Mononuclear cell (primary cell): ENCODE measurements around the gene IGFBPL1. TPM values are rescaled to one million over a fixed set of nuclear protein-coding genes. Genes with fewer than 3 reads are reported as not detected.
"Not testable (repeated sequence)": the region's sequence is repeated elsewhere in the genome, so short reads cannot be mapped to it uniquely, and the experiment has no call there.

Source experiments
- H3K27me3 ChIP-seq: 2 replicates; pipeline ENCODE4 v1.6.0; 2011; ENCODE audit warnings: low read length, control low read depth; ENCODE audit not compliant: insufficient read depth
- H3K4me1 ChIP-seq: 2 replicates; pipeline ENCODE4 v1.5.1; 2011; ENCODE audit warnings: mild to moderate bottlenecking, low read length, control low read depth; ENCODE audit not compliant: insufficient read depth
- H3K4me3 ChIP-seq: 2 replicates; pipeline ENCODE4 v1.5.1; 2011; ENCODE audit warnings: mild to moderate bottlenecking, low read length, moderate library complexity
- H3K9me3 ChIP-seq: 2 replicates; pipeline ENCODE4 v1.5.1; 2011; ENCODE audit warnings: low read depth, mild to moderate bottlenecking, control low read depth, low read length
- total RNA-seq: library from RNA; depleted of rRNA; stranded (reverse); fragments of >200 nt; gene quantifications from one replicate; pipeline ENCODE4 v1.2.3, GENCODE V29; 2012

The IGFBPL1 gene
- not detected for total RNA-seq

GRCh38 chr9:38423973-38424843, at the start of gene IGFBPL1:
Gene IGFBPL1 (minus strand): TSS chr9:38424454. CDS start chr9:38424424, 30 bp downstream.
- Histone ChIP-seq H3K4me1 (no peaks in the 10 kb centered on the region), H3K27me3 (peaks cover 40% of the 10 kb centered on the region), H3K9me3 (no peaks in the 10 kb centered on the region), H3K4me3 (no peak within 1 kb of the TSS)

GRCh38 chr9:38472583-38473249, 48.5 kb upstream of the IGFBPL1 start:
- H3K4me1 ChIP-seq, H3K9me3 ChIP-seq, H3K27me3 ChIP-seq, H3K4me3 ChIP-seq: not testable (repeated sequence)

- Histone ChIP-seq H3K4me3 (no peak overlapping the region), H3K27me3 (no peaks in the 10 kb centered on the region), H3K4me1 (no peaks in the 10 kb centered on the region), H3K9me3 (no peaks in the 10 kb centered on the region)
These were observed 43.1 kb upstream of the IGFBPL1 start for GRCh38 chr9:38467404-38467803.

- Histone ChIP-seq H3K4me1 (no peaks in the 10 kb centered on the region), H3K4me3 (no peak overlapping the region), H3K9me3 (peaks cover 13% of the 10 kb centered on the region), H3K27me3 (peaks cover 4% of the 10 kb centered on the region)
These were observed 29.6 kb upstream of the IGFBPL1 start for GRCh38 chr9:38453835-38454234.

- peaks cover 13% of the 10 kb centered on the region for H3K9me3 ChIP-seq
- H3K4me3 ChIP-seq: no peak overlapping the region
- peaks cover 18% of the 10 kb centered on the region for H3K27me3 ChIP-seq
- no peaks in the 10 kb centered on the region for H3K4me1 ChIP-seq
These were observed 26.9 kb upstream of the IGFBPL1 start for GRCh38 chr9:38451162-38451561.

GRCh38 chr9:38447703-38448102, 23.4 kb upstream of the IGFBPL1 start:
- no peak overlapping the region for H3K4me3 ChIP-seq
- H3K9me3 ChIP-seq: peaks cover 13% of the 10 kb centered on the region
- H3K27me3 ChIP-seq: peaks cover 18% of the 10 kb centered on the region
- H3K4me1 ChIP-seq: no peaks in the 10 kb centered on the region

- Histone ChIP-seq H3K4me1 (no peaks in the 10 kb centered on the region), H3K9me3 (peaks cover under 1% of the 10 kb centered on the region), H3K4me3 (no peak overlapping the region), H3K27me3 (peaks cover 18% of the 10 kb centered on the region)
These were observed 21.1 kb upstream of the IGFBPL1 start for GRCh38 chr9:38445154-38446043.

- H3K4me3 ChIP-seq: no peak overlapping the region
- peaks cover 15% of the 10 kb centered on the region for H3K27me3 ChIP-seq
- H3K4me1 ChIP-seq: no peaks in the 10 kb centered on the region
- H3K9me3 ChIP-seq: no peaks in the 10 kb centered on the region
These were observed 19.3 kb upstream of the IGFBPL1 start for GRCh38 chr9:38443597-38443996.

- peaks cover 12% of the 10 kb centered on the region for H3K27me3 ChIP-seq
- no peaks in the 10 kb centered on the region for H3K4me1 ChIP-seq
- H3K9me3 ChIP-seq: no peaks in the 10 kb centered on the region
- H3K4me3 ChIP-seq: no peak overlapping the region
These were observed 18.9 kb upstream of the IGFBPL1 start for GRCh38 chr9:38443181-38443580.

- Histone ChIP-seq H3K4me3 (no peak overlapping the region), H3K4me1 (no peaks in the 10 kb centered on the region), H3K9me3 (no peaks in the 10 kb centered on the region), H3K27me3 (peaks cover 9% of the 10 kb centered on the region)
These were observed 18.3 kb upstream of the IGFBPL1 start for GRCh38 chr9:38442473-38443096.

GRCh38 chr9:38441347-38442085, 17.3 kb upstream of the IGFBPL1 start:
- Histone ChIP-seq H3K4me3 (no peak overlapping the region), H3K4me1 (no peaks in the 10 kb centered on the region), H3K27me3 (peaks cover 3% of the 10 kb centered on the region), H3K9me3 (no peaks in the 10 kb centered on the region)

GRCh38 chr9:38440516-38440915, 16.3 kb upstream of the IGFBPL1 start:
- Histone ChIP-seq H3K27me3 (no peaks in the 10 kb centered on the region), H3K9me3 (no peaks in the 10 kb centered on the region), H3K4me1 (no peaks in the 10 kb centered on the region), H3K4me3 (no peak overlapping the region)

- no peaks in the 10 kb centered on the region for H3K4me1 ChIP-seq
- no peaks in the 10 kb centered on the region for H3K9me3 ChIP-seq
- no peaks in the 10 kb centered on the region for H3K27me3 ChIP-seq
- H3K4me3 ChIP-seq: no peak overlapping the region
These were observed 15.7 kb upstream of the IGFBPL1 start for GRCh38 chr9:38439916-38440301.

- no peaks in the 10 kb centered on the region for H3K9me3 ChIP-seq
- H3K27me3 ChIP-seq: no peaks in the 10 kb centered on the region
- H3K4me3 ChIP-seq: no peak overlapping the region
- no peaks in the 10 kb centered on the region for H3K4me1 ChIP-seq
These were observed 15.1 kb upstream of the IGFBPL1 start for GRCh38 chr9:38439291-38439915.
